ENCODE measurements around the gene ELAVL2. TPM values are rescaled to one million over a fixed set of nuclear protein-coding genes. Genes with fewer than 3 reads are reported as not detected.

ELAVL2 gene
- total RNA-seq, 1 experiment from 2014 or later, result not detected

DNA sequence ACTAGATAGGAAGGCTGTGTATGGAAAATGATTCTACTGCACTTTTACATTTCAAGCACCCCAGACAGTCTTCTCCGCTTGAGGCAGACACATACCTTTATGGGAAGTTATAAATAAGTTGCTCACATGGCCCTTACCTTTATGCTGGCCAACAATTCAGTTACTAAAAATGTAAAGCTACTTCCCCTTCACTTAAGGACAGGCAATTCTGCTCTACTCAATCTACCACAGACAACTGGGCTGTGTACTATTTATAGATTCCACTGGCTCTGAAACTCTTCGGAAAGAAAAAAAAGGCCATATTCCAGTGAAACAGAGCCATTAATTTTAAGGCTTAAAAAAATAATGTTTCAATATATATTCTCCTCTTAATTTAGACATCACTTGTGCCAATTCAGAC, 59.4 kb downstream of the ELAVL2 start:
- H3K27ac ChIP-seq (ENCODE audit: low read depth, low read length, poor library complexity, severe bottlenecking), result no peak overlapping the region
- ChIA-PET CTCF (no interaction called here), POLR2A (ENCODE audit: low non-redundant PET) (no interaction called here)
- intact Hi-C loops (cut with micrococcal nuclease; ENCODE audit: unreplicated experiment), result no loop called here
- no peaks in the 10 kb centered on the region for H3K27me3 ChIP-seq (replicated peaks; ENCODE audit: insufficient read depth, low read depth, low read length, poor library complexity)
- H3K4me1 ChIP-seq (ENCODE audit: insufficient read depth, low read length, poor library complexity, severe bottlenecking), result no peaks in the 10 kb centered on the region
- H3K36me3 ChIP-seq (ENCODE audit: insufficient read depth, low read length, poor library complexity, severe bottlenecking), result no peaks in the 10 kb centered on the region
- no peak for DNase-seq (ENCODE audit: low spot score)
- BruUV-seq (replicated peaks), result no TSS peak
- no peak for TF ChIP-seq CTCF (conservative IDR thresholded peaks at IDR 0.05; ENCODE audit: low read depth, low read length)
- no peak for TF ChIP-seq EZH2 (IDR thresholded peaks at IDR 0.05; ENCODE audit: borderline replicate concordance, low read depth, low read length, poor library complexity, severe bottlenecking)
- no peaks in the 10 kb centered on the region for H3K9me3 ChIP-seq (ENCODE audit: low read depth, low read length, poor library complexity, severe bottlenecking)
- no peak overlapping the region for H3K4me3 ChIP-seq (ENCODE audit: low read depth, low read length, poor library complexity, severe bottlenecking)

- no TSS peak for BruUV-seq (replicated peaks)
- Histone ChIP-seq H3K4me1 (ENCODE audit: insufficient read depth, low read length, poor library complexity, severe bottlenecking) (no peaks in the 10 kb centered on the region), H3K27ac (ENCODE audit: low read depth, low read length, poor library complexity, severe bottlenecking) (no peak overlapping the region), H3K4me3 (ENCODE audit: low read depth, low read length, poor library complexity, severe bottlenecking) (no peak overlapping the region), H3K36me3 (ENCODE audit: insufficient read depth, low read length, poor library complexity, severe bottlenecking) (no peaks in the 10 kb centered on the region), H3K9me3 (ENCODE audit: low read depth, low read length, poor library complexity, severe bottlenecking) (no peaks in the 10 kb centered on the region), H3K27me3 (replicated peaks; ENCODE audit: insufficient read depth, low read depth, low read length, poor library complexity) (no peaks in the 10 kb centered on the region)
- no peak for TF ChIP-seq EZH2 (IDR thresholded peaks at IDR 0.05; ENCODE audit: borderline replicate concordance, low read depth, low read length, poor library complexity, severe bottlenecking)
- TF ChIP-seq CTCF (conservative IDR thresholded peaks at IDR 0.05; ENCODE audit: low read depth, low read length), result no peak
- POLR2A ChIA-PET (ENCODE audit: low non-redundant PET), result no interaction called here
- DNase-seq (ENCODE audit: low spot score), result no peak
- intact Hi-C loops (cut with micrococcal nuclease; ENCODE audit: unreplicated experiment), result no loop called here
- CTCF ChIA-PET, result no interaction called here
Observed at GRCh38 chr9:23765561-23765960, 60.5 kb downstream of the ELAVL2 start.

DNA sequence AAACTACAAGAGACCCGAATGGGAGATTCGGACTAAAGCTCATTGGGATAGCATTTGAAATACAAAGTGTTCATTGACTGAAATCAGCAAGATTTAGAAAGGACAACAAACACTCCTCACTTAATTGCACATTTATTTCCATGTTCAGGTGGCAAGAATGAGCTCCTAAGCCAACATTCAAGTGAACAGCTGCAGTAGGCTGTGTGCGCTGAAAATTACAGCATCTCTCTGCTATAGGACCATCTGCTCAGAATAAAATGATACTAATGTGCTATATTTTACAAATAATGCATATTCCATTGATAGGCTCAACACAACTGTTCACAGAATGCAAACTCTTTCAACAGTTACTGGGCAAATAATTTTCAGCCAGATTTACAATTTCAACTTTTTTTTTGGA, 61.8 kb downstream of the ELAVL2 start:
- CTCF ChIA-PET, result no interaction called here
- H3K9me3 ChIP-seq (ENCODE audit: low read depth, low read length, poor library complexity, severe bottlenecking), result no peaks in the 10 kb centered on the region
- no peak overlapping the region for H3K27ac ChIP-seq (ENCODE audit: low read depth, low read length, poor library complexity, severe bottlenecking)
- POLR2A ChIA-PET (ENCODE audit: low non-redundant PET), result no interaction called here
- DNase-seq (ENCODE audit: low spot score), result no peak
- no peak for TF ChIP-seq EZH2 (IDR thresholded peaks at IDR 0.05; ENCODE audit: borderline replicate concordance, low read depth, low read length, poor library complexity, severe bottlenecking)
- BruUV-seq (replicated peaks), result no TSS peak
- H3K27me3 ChIP-seq (replicated peaks; ENCODE audit: insufficient read depth, low read depth, low read length, poor library complexity), result no peaks in the 10 kb centered on the region
- H3K36me3 ChIP-seq (ENCODE audit: insufficient read depth, low read length, poor library complexity, severe bottlenecking), result no peaks in the 10 kb centered on the region
- no peaks in the 10 kb centered on the region for H3K4me1 ChIP-seq (ENCODE audit: insufficient read depth, low read length, poor library complexity, severe bottlenecking)
- intact Hi-C loops (cut with micrococcal nuclease; ENCODE audit: unreplicated experiment), result no loop called here
- no peak overlapping the region for H3K4me3 ChIP-seq (ENCODE audit: low read depth, low read length, poor library complexity, severe bottlenecking)

- Histone ChIP-seq H3K36me3 (ENCODE audit: insufficient read depth, low read length, poor library complexity, severe bottlenecking) (no peaks in the 10 kb centered on the region), H3K9me3 (ENCODE audit: low read depth, low read length, poor library complexity, severe bottlenecking) (no peaks in the 10 kb centered on the region), H3K27ac (ENCODE audit: low read depth, low read length, poor library complexity, severe bottlenecking) (no peak overlapping the region), H3K27me3 (replicated peaks; ENCODE audit: insufficient read depth, low read depth, low read length, poor library complexity) (no peaks in the 10 kb centered on the region), H3K4me1 (ENCODE audit: insufficient read depth, low read length, poor library complexity, severe bottlenecking) (no peaks in the 10 kb centered on the region), H3K4me3 (ENCODE audit: low read depth, low read length, poor library complexity, severe bottlenecking) (no peak overlapping the region)
- intact Hi-C loops (cut with micrococcal nuclease; ENCODE audit: unreplicated experiment), result no loop called here
- POLR2A ChIA-PET (ENCODE audit: low non-redundant PET), result no interaction called here
- TF ChIP-seq EZH2 (IDR thresholded peaks at IDR 0.05; ENCODE audit: borderline replicate concordance, low read depth, low read length, poor library complexity, severe bottlenecking), result no peak
- DNase-seq (ENCODE audit: low spot score), result no peak
- BruUV-seq (replicated peaks), result no TSS peak
- CTCF ChIA-PET, result no interaction called here
Observed at GRCh38 chr9:23754551-23754950, 71.5 kb downstream of the ELAVL2 start.
